ENCODE measurements around the gene ELAPOR1. TPM values are rescaled to one million over a fixed set of nuclear protein-coding genes. Genes with fewer than 3 reads are reported as not detected.

The ELAPOR1 gene
- total RNA-seq, 2 donors from 2014 or later = 0.11 to 0.12 TPM

DNA sequence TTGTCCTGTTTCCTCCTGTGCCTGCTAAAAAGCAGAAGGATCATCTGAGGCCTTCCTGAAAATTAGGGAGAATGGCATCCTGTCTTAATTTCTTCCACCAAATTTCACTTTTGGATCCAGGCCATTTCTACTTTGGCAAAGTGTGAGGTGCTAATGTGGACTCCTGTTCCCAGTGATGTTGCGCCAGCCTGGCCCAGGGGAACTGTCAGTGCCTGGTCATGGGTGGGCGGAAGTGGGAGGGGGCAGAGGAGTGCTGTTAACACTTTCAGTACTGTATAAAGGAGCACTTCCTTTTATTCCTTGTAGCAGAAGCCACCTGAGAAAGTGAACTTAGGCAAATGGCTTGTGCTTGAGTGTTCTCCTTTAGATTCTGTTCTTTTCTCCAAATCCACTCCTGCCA is 19.9 kb downstream of the ELAPOR1 start:
- Histone ChIP-seq H3K4me1 (peaks cover 0 to 21% of the 10 kb centered on the region in 2 donors), H3K4me3 (no peak overlapping the region), H3K27ac (peak overlapping the region; percentile 68 to 75), H3K36me3 (no peaks in the 10 kb centered on the region), H3K9me3 (no peaks in the 10 kb centered on the region), H3K27me3 (no peaks in the 10 kb centered on the region)
- TF ChIP-seq, protein P1, sequence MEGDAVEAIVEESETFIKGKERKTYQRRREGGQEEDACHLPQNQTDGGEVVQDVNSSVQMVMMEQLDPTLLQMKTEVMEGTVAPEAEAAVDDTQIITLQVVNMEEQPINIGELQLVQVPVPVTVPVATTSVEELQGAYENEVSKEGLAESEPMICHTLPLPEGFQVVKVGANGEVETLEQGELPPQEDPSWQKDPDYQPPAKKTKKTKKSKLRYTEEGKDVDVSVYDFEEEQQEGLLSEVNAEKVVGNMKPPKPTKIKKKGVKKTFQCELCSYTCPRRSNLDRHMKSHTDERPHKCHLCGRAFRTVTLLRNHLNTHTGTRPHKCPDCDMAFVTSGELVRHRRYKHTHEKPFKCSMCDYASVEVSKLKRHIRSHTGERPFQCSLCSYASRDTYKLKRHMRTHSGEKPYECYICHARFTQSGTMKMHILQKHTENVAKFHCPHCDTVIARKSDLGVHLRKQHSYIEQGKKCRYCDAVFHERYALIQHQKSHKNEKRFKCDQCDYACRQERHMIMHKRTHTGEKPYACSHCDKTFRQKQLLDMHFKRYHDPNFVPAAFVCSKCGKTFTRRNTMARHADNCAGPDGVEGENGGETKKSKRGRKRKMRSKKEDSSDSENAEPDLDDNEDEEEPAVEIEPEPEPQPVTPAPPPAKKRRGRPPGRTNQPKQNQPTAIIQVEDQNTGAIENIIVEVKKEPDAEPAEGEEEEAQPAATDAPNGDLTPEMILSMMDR (IDR thresholded peaks at IDR 0.05) = no peak
- peak; percentile 67 for DNase-seq (ENCODE audit: low spot score)

DNA sequence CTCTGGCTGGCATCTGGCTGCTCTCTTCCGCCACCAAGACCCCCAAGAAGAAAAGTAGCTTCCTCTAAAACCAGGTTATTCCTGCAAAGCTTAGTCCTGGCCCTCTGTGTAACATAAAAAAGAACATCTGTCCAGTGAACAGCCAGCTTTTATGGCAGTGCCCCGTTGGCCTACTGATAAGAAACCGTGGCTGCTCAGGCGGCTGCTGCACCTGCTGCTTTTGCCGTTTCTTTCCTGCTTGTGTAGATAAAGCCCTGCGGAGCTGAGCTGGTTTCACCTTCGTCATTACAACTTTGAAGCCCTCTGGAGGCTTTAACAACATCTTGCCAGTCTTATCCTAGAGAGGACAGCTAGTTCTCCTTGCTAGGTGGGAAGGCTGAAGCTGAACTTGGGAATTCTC is 20.5 kb downstream of the ELAPOR1 start:
- TF ChIP-seq, protein P1 (IDR thresholded peaks at IDR 0.05) = no peak
- no peak for DNase-seq (ENCODE audit: low spot score)
- H3K27ac ChIP-seq = peak overlapping the region; percentile 68 to 75

DNA sequence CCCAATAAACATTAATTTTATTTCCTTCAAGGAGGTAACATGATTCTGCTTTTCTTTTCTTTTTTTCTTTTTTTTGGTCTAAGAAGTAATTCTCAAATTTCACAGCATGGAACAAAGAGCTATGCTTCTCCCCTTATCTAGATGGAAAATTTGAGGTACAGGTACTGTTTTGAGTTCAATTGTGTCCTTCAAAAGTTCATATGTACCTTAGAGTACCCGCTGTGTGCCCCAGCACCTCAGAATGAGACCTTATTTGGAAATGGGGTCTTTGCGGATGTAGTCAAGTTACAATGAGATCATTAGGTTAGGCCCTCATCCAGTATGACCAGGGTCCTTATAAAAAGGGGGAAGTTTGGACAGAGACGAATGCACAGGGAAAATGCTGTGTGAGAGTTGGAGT is 22.0 kb downstream of the ELAPOR1 start:
- H3K4me1 ChIP-seq = peaks cover 0 to 21% of the 10 kb centered on the region in 2 donors
- no peaks in the 10 kb centered on the region for H3K36me3 ChIP-seq
- DNase-seq (ENCODE audit: low spot score) = no peak
- no peaks in the 10 kb centered on the region for H3K9me3 ChIP-seq
- H3K27ac ChIP-seq = no peak overlapping the region
- TF ChIP-seq, protein P1 (IDR thresholded peaks at IDR 0.05) = no peak
- no peak overlapping the region for H3K4me3 ChIP-seq
- no peaks in the 10 kb centered on the region for H3K27me3 ChIP-seq

More for the DNA sequence above, 20.5 kb downstream of the ELAPOR1 start:
- H3K27me3 ChIP-seq = no peaks in the 10 kb centered on the region
- H3K9me3 ChIP-seq = no peaks in the 10 kb centered on the region
- peaks cover 0 to 21% of the 10 kb centered on the region in 2 donors for H3K4me1 ChIP-seq
- H3K4me3 ChIP-seq = no peak overlapping the region
- no peaks in the 10 kb centered on the region for H3K36me3 ChIP-seq

DNA sequence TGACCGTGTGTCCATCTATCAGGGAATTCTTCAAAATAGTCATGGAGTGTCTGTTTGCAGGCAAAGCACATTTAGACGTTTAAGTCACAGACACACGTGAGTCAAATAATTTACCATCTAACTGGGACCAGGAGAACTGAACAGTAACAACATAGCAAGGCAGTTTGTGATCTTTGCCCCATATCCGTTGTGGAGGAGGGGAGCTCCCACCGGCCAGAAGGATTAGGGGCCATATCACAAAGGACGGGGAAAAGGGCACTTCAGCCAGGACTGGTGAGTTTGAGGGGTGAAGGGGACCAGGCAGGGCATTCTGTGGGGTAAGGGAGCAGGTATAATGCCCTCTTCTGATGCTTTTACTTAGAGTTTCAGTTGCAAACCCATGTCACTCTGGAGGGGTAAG is 22.9 kb downstream of the ELAPOR1 start:
- peaks cover 0 to 21% of the 10 kb centered on the region in 2 donors for H3K4me1 ChIP-seq
- no peaks in the 10 kb centered on the region for H3K27me3 ChIP-seq
- H3K36me3 ChIP-seq = no peaks in the 10 kb centered on the region
- H3K27ac ChIP-seq = no peak overlapping the region
- TF ChIP-seq, protein P1 (IDR thresholded peaks at IDR 0.05) = no peak
- no peaks in the 10 kb centered on the region for H3K9me3 ChIP-seq
- DNase-seq (ENCODE audit: low spot score) = no peak
- no peak overlapping the region for H3K4me3 ChIP-seq

DNA sequence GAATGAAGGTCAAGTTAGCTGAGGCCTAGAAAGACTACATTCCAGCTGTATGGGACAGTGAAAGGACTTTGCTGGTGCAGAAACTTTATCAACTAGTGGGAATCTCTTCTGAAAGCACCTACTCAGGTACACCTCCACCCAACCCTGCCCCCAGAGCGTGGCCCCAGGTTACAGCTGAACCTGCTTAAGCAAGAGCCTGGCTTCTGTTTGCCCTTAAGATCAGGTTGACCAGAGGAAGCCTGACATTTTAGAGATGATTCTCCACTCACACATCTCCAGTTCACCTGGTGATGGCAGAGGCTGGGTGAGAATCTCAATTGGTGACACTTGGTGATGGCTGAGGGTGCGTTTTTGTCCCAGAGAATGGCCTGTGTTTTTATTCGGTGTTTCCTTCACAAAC is 24.0 kb downstream of the ELAPOR1 start:
- Histone ChIP-seq H3K4me1 (peaks cover 0 to 20% of the 10 kb centered on the region in 2 donors), H3K4me3 (no peak overlapping the region), H3K27me3 (no peaks in the 10 kb centered on the region), H3K27ac (no peak overlapping the region), H3K36me3 (no peaks in the 10 kb centered on the region), H3K9me3 (no peaks in the 10 kb centered on the region)
- no peak for DNase-seq (ENCODE audit: low spot score)
- TF ChIP-seq, protein P1 (IDR thresholded peaks at IDR 0.05) = no peak

DNA sequence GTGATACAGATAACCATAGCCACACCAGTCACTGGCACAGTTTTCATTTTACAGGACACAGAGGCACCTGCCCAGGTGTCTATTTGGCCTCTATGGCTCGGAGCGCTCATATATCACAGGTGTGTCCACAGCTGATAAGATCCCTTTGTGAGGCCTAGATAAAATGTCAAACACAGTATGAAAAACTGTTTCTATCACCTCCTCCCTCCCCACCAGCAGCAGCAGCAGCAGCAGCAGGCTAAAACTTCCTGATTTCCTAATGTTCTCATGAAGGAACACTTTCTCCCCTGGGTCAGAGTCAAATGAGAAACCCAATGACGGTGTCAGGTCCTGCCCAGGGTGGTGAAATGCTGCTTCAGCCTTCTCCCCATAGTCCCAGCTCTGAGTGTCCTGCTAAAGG is 24.4 kb downstream of the ELAPOR1 start:
- Histone ChIP-seq H3K9me3 (no peaks in the 10 kb centered on the region), H3K4me1 (peaks cover 0 to 16% of the 10 kb centered on the region in 2 donors), H3K36me3 (no peaks in the 10 kb centered on the region), H3K27me3 (no peaks in the 10 kb centered on the region), H3K27ac (no peak overlapping the region), H3K4me3 (no peak overlapping the region)
- DNase-seq (ENCODE audit: low spot score) = no peak
- TF ChIP-seq, protein P1 (IDR thresholded peaks at IDR 0.05) = no peak
